PC-9 (cell line): Measurements from ENCODE around the gene ASTN2. TPM values are rescaled to one million over a fixed set of nuclear protein-coding genes. Genes with fewer than 3 reads are reported as not detected.

ENCODE experiments used
- BruUV-seq: library from RNA; stranded (reverse); fragments of 400-500 nt; replicated peaks from 2 replicates; lab custom pipeline; 2021; lab: Mats Ljungman, UMichigan
- CTCF ChIA-PET: fragments of 300-600 bp; sonication (Branson Sonifier 250); formaldehyde crosslinking; loops from one replicate; lab custom pipeline; 2022; ENCODE audit warnings: antibody characterized with exemption; lab: Charles Lee
- POLR2A ChIA-PET: fragments of 300-600 bp; sonication (Branson Sonifier 250); formaldehyde crosslinking; loops from one replicate; lab custom pipeline; 2022; ENCODE audit warnings: antibody characterized with exemption; ENCODE audit not compliant: unreplicated experiment; lab: Charles Lee
- DNase-seq, 2 experiments: peaks; one replicate each; pipeline versions ENCODE4 v3.0.0 to v3.0.0-alpha.2; 2015 to 2022; ENCODE audit warnings: mixed read lengths in 1 of 2
- H2AFZ ChIP-seq: fragments of 200-600 bp; sonication (generic); 2 replicates; pipeline ENCODE4 v1.8.1; 2017; ENCODE audit warnings: antibody characterized with exemption
- H3F3A ChIP-seq: fragments of 200-600 bp; sonication (generic); 2 replicates; pipeline ENCODE4 v1.8.1; 2017; ENCODE audit warnings: antibody characterized with exemption, mild to moderate bottlenecking, low read depth; ENCODE audit not compliant: insufficient read depth
- H3K27ac ChIP-seq: fragments of 200-600 bp; sonication (generic); 2 replicates; pipeline ENCODE4 v1.6.1; 2016; ENCODE audit warnings: mixed run types
- H3K27me3 ChIP-seq: fragments of 200-600 bp; sonication (generic); 2 replicates; pipeline ENCODE4 v1.6.1; 2016; ENCODE audit warnings: low read depth, mixed run types; ENCODE audit not compliant: insufficient read depth
- H3K36me3 ChIP-seq: fragments of 200-600 bp; sonication (generic); 2 replicates; pipeline ENCODE4 v1.6.1; 2016; ENCODE audit warnings: low read depth, mixed run types
- H3K4me1 ChIP-seq: fragments of 200-600 bp; sonication (generic); replicated peaks from 2 replicates; pipeline ENCODE4 v1.6.1; 2016; ENCODE audit warnings: mixed run types; ENCODE audit not compliant: insufficient read depth
- H3K4me2 ChIP-seq: fragments of 200-600 bp; sonication (generic); 2 replicates; pipeline ENCODE4 v1.6.1; 2017; ENCODE audit warnings: mixed run types
- H3K4me3 ChIP-seq: fragments of 200-600 bp; sonication (generic); 2 replicates; pipeline ENCODE4 v1.6.1; 2016; ENCODE audit warnings: mixed run types
- H3K79me2 ChIP-seq: fragments of 200-600 bp; sonication (generic); 2 replicates; pipeline ENCODE4 v1.6.1; 2017; ENCODE audit warnings: low read depth, mixed run types
- H3K9me2 ChIP-seq: fragments of 200-600 bp; sonication (generic); 2 replicates; pipeline ENCODE4 v1.8.1; 2017; ENCODE audit warnings: mild to moderate bottlenecking; ENCODE audit not compliant: insufficient read depth
- H3K9me3 ChIP-seq: fragments of 200-600 bp; sonication (generic); 2 replicates; pipeline ENCODE4 v1.8.1; 2016; ENCODE audit warnings: low read depth; ENCODE audit not compliant: insufficient read depth
- H4K20me1 ChIP-seq: fragments of 200-600 bp; sonication (generic); 2 replicates; pipeline ENCODE4 v1.8.1; 2017; ENCODE audit not compliant: insufficient read depth
- CTCF ChIP-seq: fragments of 200-600 bp; sonication (generic); conservative IDR thresholded peaks from 2 replicates; pipeline ENCODE4 v1.6.1; 2017; ENCODE audit warnings: mixed run types, antibody characterized with exemption, mild to moderate bottlenecking, moderate library complexity
- EZH2 ChIP-seq: fragments of 200-600 bp; sonication (generic); IDR thresholded peaks from 2 replicates; pipeline ENCODE4 v1.8.0; 2017; ENCODE audit warnings: antibody characterized with exemption, low read depth
- intact Hi-C: fragments of 100-400 bp; cut with micrococcal nuclease; formaldehyde crosslinking; loops from one replicate; pipeline ENCODE4 v1.10.0; 2022; ENCODE audit not compliant: unreplicated experiment
- total RNA-seq: library from RNA; stranded (reverse); gene quantifications from 2 replicates; pipeline ENCODE4 v1.2.3, GENCODE V29; 2021

ASTN2 gene
- total RNA-seq, 1 experiment from 2014 or later, result 6.2 TPM

- Histone ChIP-seq H4K20me1 (no peaks in the 10 kb centered on the region; the same call in 1 of the 2 replicates), H3F3A (no peaks in the 10 kb centered on the region), H3K9me2 (no peaks in the 10 kb centered on the region), H3K4me2 (no peak overlapping the region), H3K4me3 (no peak overlapping the region), H3K9me3 (no peaks in the 10 kb centered on the region), H3K27ac (no peak overlapping the region), H3K27me3 (no peaks in the 10 kb centered on the region), H3K79me2 (no peaks in the 10 kb centered on the region), H3K4me1 (no peaks in the 10 kb centered on the region), H2AFZ (no peak overlapping the region), H3K36me3 (no peaks in the 10 kb centered on the region)
- ChIA-PET POLR2A (no interaction called here), CTCF (no interaction called here)
- no peak for TF ChIP-seq CTCF
- no peak for TF ChIP-seq EZH2
- BruUV-seq, result no TSS peak
- DNase-seq, result no peak
- intact Hi-C loops, result no loop called here
Measured at GRCh38 chr9:117454711-117455110, 39.9 kb upstream of the ASTN2 start.

GRCh38 chr9:117453737-117454136 lies 38.9 kb upstream of the ASTN2 start:
- Histone ChIP-seq H3K27ac (no peak overlapping the region), H3K27me3 (no peaks in the 10 kb centered on the region), H3K9me2 (no peaks in the 10 kb centered on the region), H4K20me1 (no peaks in the 10 kb centered on the region; the same call in 1 of the 2 replicates), H3K9me3 (no peaks in the 10 kb centered on the region), H2AFZ (no peak overlapping the region), H3K79me2 (no peaks in the 10 kb centered on the region), H3F3A (no peaks in the 10 kb centered on the region), H3K4me1 (no peaks in the 10 kb centered on the region), H3K4me3 (no peak overlapping the region), H3K4me2 (no peak overlapping the region), H3K36me3 (no peaks in the 10 kb centered on the region)
- intact Hi-C loops, result no loop called here
- BruUV-seq, result no TSS peak
- no peak for TF ChIP-seq CTCF
- no peak for TF ChIP-seq EZH2
- CTCF ChIA-PET, result no interaction called here
- DNase-seq, result no peak
- POLR2A ChIA-PET, result no interaction called here

- Histone ChIP-seq H3K4me3 (no peak overlapping the region), H4K20me1 (no peaks in the 10 kb centered on the region; the same call in 1 of the 2 replicates), H3K27me3 (no peaks in the 10 kb centered on the region), H3K36me3 (no peaks in the 10 kb centered on the region), H3K4me1 (no peaks in the 10 kb centered on the region), H3F3A (no peaks in the 10 kb centered on the region), H3K27ac (no peak overlapping the region), H2AFZ (no peak overlapping the region), H3K4me2 (no peak overlapping the region), H3K9me3 (no peaks in the 10 kb centered on the region), H3K9me2 (no peaks in the 10 kb centered on the region), H3K79me2 (no peaks in the 10 kb centered on the region)
- intact Hi-C loops, result no loop called here
- ChIA-PET POLR2A (no interaction called here), CTCF (no interaction called here)
- DNase-seq, result no peak
- no TSS peak for BruUV-seq
- no peak for TF ChIP-seq EZH2
- TF ChIP-seq CTCF, result no peak
Measured at GRCh38 chr9:117451311-117451710, 36.5 kb upstream of the ASTN2 start.
